ENCODE results near the gene GATD1. TPM values are rescaled to one million over a fixed set of nuclear protein-coding genes. Genes with fewer than 3 reads are reported as not detected.

The GATD1 gene
- total and polyA plus RNA-seq, 2 donors (not counting 1 experiment from before 2014, with no cell fraction given) = 62.4 to 70.0 TPM

DNA sequence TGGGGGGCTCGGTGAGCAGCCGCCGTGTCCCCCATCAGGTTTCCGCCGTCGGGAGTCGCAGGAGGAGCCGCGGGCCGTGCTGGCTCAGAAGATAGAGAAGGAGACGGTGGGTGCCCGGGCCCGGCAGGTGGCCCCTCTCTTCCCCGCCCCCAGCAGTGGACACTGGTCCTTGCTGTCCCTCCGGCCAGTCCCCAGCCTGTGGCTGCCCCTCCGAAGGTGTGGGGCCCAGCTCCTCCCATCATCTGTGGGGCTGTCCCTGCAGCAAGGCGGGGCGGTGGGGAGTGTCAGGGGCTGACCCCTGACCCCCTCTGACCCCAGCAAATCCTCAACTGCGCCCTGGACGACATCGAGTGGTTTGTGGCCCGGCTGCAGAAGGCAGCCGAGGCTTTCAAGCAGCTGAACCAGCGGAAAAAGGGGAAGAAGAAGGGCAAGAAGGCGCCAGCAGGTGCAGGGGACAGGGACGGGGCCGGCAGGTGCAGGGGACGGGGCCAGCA is 56.0 kb downstream of the GATD1 start:
- no peaks in the 10 kb centered on the region for H3K9me3 ChIP-seq (ENCODE audit: control extremely low read depth in 1 of 3, control insufficient read depth in 2 of 3, insufficient read depth in 1 of 3, low read length in 2 of 3)
- Mint-ChIP-seq H3K9me3 (ENCODE audit: insufficient read depth) (no peaks in the 10 kb centered on the region), H3K4me3 (peak overlapping the region; percentile 90), H3K27me3 (peaks cover 8% of the 10 kb centered on the region), H3K4me1 (peaks cover 29% of the 10 kb centered on the region), H3K27ac (peak overlapping the region; percentile 81)
- H3K9ac ChIP-seq (ENCODE audit: low read length) = peak overlapping the region; percentile 74
- ATAC-seq (ENCODE audit: low read depth) (peak; percentile 34), DNase-seq (peak; percentile 74)
- no peaks in the 10 kb centered on the region for H3K36me3 ChIP-seq (replicated peaks in 1 of 2; ENCODE audit: control extremely low read depth in 1 of 2, control insufficient read depth in 1 of 2, extremely low read depth in 1 of 2, insufficient read depth in 2 of 2, low read length in 1 of 2)
- intact Hi-C loops (cut with micrococcal nuclease) = loop anchor here (5.0 to 10.0 kb wide), 2 partner anchors 106 to 184 kb away; partner anchors contain the start of genes HRAS, IRF7 and LRRC56
- peak overlapping the region in 1 of 2 donors; percentile 59 for H3K27ac ChIP-seq (ENCODE audit: low read length in 2 of 2)
- 7% methylated on average over 28 of the region's 28 CpGs for WGBS (ENCODE audit: insufficient coverage)
- POLR2A ChIA-PET = interaction anchor here (0.6 to 8.2 kb wide), 4 partner anchors 26 to 166 kb away, joined by 4 to 105 read pairs (median 8); partner anchors contain the start of genes DEAF1, PHRF1 and TMEM80
- no peaks in the 10 kb centered on the region for H3K79me2 ChIP-seq (ENCODE audit: control insufficient read depth, insufficient read depth, low read length)
- peak overlapping the region; percentile 80 for H2AFZ ChIP-seq (ENCODE audit: insufficient read depth, low read depth, low read length, poor library complexity, severe bottlenecking)
- TF ChIP-seq, protein P1, sequence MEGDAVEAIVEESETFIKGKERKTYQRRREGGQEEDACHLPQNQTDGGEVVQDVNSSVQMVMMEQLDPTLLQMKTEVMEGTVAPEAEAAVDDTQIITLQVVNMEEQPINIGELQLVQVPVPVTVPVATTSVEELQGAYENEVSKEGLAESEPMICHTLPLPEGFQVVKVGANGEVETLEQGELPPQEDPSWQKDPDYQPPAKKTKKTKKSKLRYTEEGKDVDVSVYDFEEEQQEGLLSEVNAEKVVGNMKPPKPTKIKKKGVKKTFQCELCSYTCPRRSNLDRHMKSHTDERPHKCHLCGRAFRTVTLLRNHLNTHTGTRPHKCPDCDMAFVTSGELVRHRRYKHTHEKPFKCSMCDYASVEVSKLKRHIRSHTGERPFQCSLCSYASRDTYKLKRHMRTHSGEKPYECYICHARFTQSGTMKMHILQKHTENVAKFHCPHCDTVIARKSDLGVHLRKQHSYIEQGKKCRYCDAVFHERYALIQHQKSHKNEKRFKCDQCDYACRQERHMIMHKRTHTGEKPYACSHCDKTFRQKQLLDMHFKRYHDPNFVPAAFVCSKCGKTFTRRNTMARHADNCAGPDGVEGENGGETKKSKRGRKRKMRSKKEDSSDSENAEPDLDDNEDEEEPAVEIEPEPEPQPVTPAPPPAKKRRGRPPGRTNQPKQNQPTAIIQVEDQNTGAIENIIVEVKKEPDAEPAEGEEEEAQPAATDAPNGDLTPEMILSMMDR (IDR thresholded peaks at IDR 0.05) = no peak
- H3K4me2 ChIP-seq (replicated peaks; ENCODE audit: low read depth, low read length, poor library complexity, severe bottlenecking) = peak overlapping the region; percentile 99
- H3K27me3 ChIP-seq (replicated peaks in 1 of 4; ENCODE audit: control extremely low read depth in 1 of 4, control insufficient read depth in 3 of 4, insufficient read depth in 4 of 4, low read length in 3 of 4) = peaks cover 0 to 32% (median 4%) of the 10 kb centered on the region in 4 experiments
- H3K4me3 ChIP-seq (ENCODE audit: control extremely low read depth in 1 of 5, extremely low read depth in 1 of 5, insufficient read depth in 1 of 5, low read depth in 2 of 5, low read length in 4 of 5) = peak overlapping the region in 4 of 5 experiments; percentile 40 to 65 (median 51)
- CTCF ChIA-PET = interaction anchor here (1.0 to 8.2 kb wide), 9 partner anchors 17 to 185 kb away, joined by 3 to 104 read pairs (median 5); partner anchors contain the start of genes DEAF1, HRAS, IRF7 and TMEM80
- peaks cover 25 to 37% of the 10 kb centered on the region in 2 donors for H3K4me1 ChIP-seq (ENCODE audit: control insufficient read depth in 2 of 2, insufficient read depth in 2 of 2, low read length in 2 of 2)
- no peaks in the 10 kb centered on the region for H4K20me1 ChIP-seq (ENCODE audit: control insufficient read depth, insufficient read depth, low read length, poor library complexity, severe bottlenecking)

GRCh38 chr11:720642-721246 is 56.5 kb downstream of the GATD1 start:
- H3K4me3 Mint-ChIP-seq = peak overlapping the region; percentile 90
- peak overlapping the region; percentile 80 for H2AFZ ChIP-seq (ENCODE audit: insufficient read depth, low read depth, low read length, poor library complexity, severe bottlenecking)
- intact Hi-C loops (cut with micrococcal nuclease) = loop anchor here (5.0 to 10.0 kb wide), 2 partner anchors 106 to 183 kb away; partner anchors contain the start of genes HRAS, IRF7 and LRRC56

More at GRCh38 chr11:720642-721246, 56.5 kb downstream of the GATD1 start:
- H3K9me3 Mint-ChIP-seq (ENCODE audit: insufficient read depth) = no peaks in the 10 kb centered on the region
- DNase-seq (peak; percentile 60), ATAC-seq (ENCODE audit: low read depth) (peak; percentile 21)
- peaks cover 0 to 32% (median 4%) of the 10 kb centered on the region in 4 experiments for H3K27me3 ChIP-seq (replicated peaks in 1 of 4; ENCODE audit: control extremely low read depth in 1 of 4, control insufficient read depth in 3 of 4, insufficient read depth in 4 of 4, low read length in 3 of 4)
- no peaks in the 10 kb centered on the region for H3K79me2 ChIP-seq (ENCODE audit: control insufficient read depth, insufficient read depth, low read length)
- ChIA-PET CTCF (interaction anchor here (0.6 to 8.2 kb wide), 7 partner anchors 19 to 166 kb away, joined by 3 to 104 read pairs (median 4); no protein-coding TSS in a partner anchor), POLR2A (interaction anchor here (0.8 to 8.2 kb wide), 2 partner anchors 26 to 49 kb away, joined by 3 to 105 read pairs; partner anchors contain the start of genes DEAF1 and TMEM80)
- H3K36me3 ChIP-seq (replicated peaks in 1 of 2; ENCODE audit: control extremely low read depth in 1 of 2, control insufficient read depth in 1 of 2, extremely low read depth in 1 of 2, insufficient read depth in 2 of 2, low read length in 1 of 2) = no peaks in the 10 kb centered on the region
- no peak overlapping the region for H3K27ac Mint-ChIP-seq
- peak overlapping the region; percentile 74 for H3K9ac ChIP-seq (ENCODE audit: low read length)
- WGBS (ENCODE audit: insufficient coverage) = 4% methylated on average over 47 of the region's 53 CpGs
- H3K4me1 Mint-ChIP-seq = peaks cover 29% of the 10 kb centered on the region
- H3K4me1 ChIP-seq (ENCODE audit: control insufficient read depth in 2 of 2, insufficient read depth in 2 of 2, low read length in 2 of 2) = peaks cover 23 to 34% of the 10 kb centered on the region in 2 donors
- H3K27ac ChIP-seq (ENCODE audit: low read length in 2 of 2) = peak overlapping the region in 1 of 2 donors; percentile 59
- H3K27me3 Mint-ChIP-seq = peaks cover 8% of the 10 kb centered on the region
- peak overlapping the region; percentile 99 for H3K4me2 ChIP-seq (replicated peaks; ENCODE audit: low read depth, low read length, poor library complexity, severe bottlenecking)
- TF ChIP-seq EZH2 (IDR thresholded peaks at IDR 0.05; ENCODE audit: borderline replicate concordance, insufficient read depth, low read depth, low read length, poor library complexity, severe bottlenecking) = no peak
- TF ChIP-seq, protein P1 (IDR thresholded peaks at IDR 0.05) = no peak
- no peaks in the 10 kb centered on the region for H4K20me1 ChIP-seq (ENCODE audit: control insufficient read depth, insufficient read depth, low read length, poor library complexity, severe bottlenecking)
- H3K9me3 ChIP-seq (ENCODE audit: control extremely low read depth in 1 of 3, control insufficient read depth in 2 of 3, insufficient read depth in 1 of 3, low read length in 2 of 3) = peaks cover 0 to under 1% (median 0%) of the 10 kb centered on the region in 3 donors
- H3K4me3 ChIP-seq (ENCODE audit: control extremely low read depth in 1 of 5, extremely low read depth in 1 of 5, insufficient read depth in 1 of 5, low read depth in 2 of 5, low read length in 4 of 5) = peak overlapping the region in 4 of 5 experiments; percentile 40 to 65 (median 51)
